Caco-2 (cell line): ENCODE data around the gene BBLN. TPM values are rescaled to one million over a fixed set of nuclear protein-coding genes. Genes with fewer than 3 reads are reported as not detected.

Source experiments
- BruUV-seq: library from RNA; stranded (reverse); fragments of 400-500 nt; replicated peaks from 2 replicates; lab custom pipeline; 2021; lab: Mats Ljungman, UMichigan
- CTCF ChIA-PET: fragments of 300-600 bp; sonication (Branson Sonifier 250); formaldehyde crosslinking; loops from one replicate; lab custom pipeline; 2022; ENCODE audit warnings: antibody characterized with exemption; lab: Charles Lee
- POLR2A ChIA-PET: fragments of 300-600 bp; sonication (Branson Sonifier 250); formaldehyde crosslinking; loops from one replicate; lab custom pipeline; 2022; ENCODE audit warnings: antibody characterized with exemption; lab: Charles Lee
- DNase-seq, 2 experiments: peaks; one replicate each; pipeline versions ENCODE4 v3.0.0 to v3.0.0-alpha.2; 2020 to 2022
- H3K27me3 ChIP-seq: replicated peaks from 2 replicates; pipeline ENCODE4 v1.6.0; 2011; ENCODE audit warnings: low read length; ENCODE audit not compliant: control insufficient read depth, insufficient read depth
- H3K36me3 ChIP-seq: 2 replicates; pipeline ENCODE4 v1.5.1; 2011; ENCODE audit warnings: low read length; ENCODE audit not compliant: control insufficient read depth, insufficient read depth
- H3K4me1 ChIP-seq: fragments of 250-450 bp; sonication (Bioruptor Pico); 2 replicates; pipeline ENCODE4 v1.5.1; 2020; ENCODE audit warnings: mild to moderate bottlenecking
- H3K4me3 ChIP-seq: 2 replicates; pipeline ENCODE4 v1.5.1; 2011; ENCODE audit warnings: low read depth, mild to moderate bottlenecking, control low read depth, low read length
- H3K9me3 ChIP-seq: fragments of 250-450 bp; sonication (Bioruptor Pico); 2 replicates; pipeline ENCODE4 v1.5.1; 2020; ENCODE audit warnings: mild to moderate bottlenecking, moderate library complexity
- H3K27ac Mint-ChIP-seq: one replicate; pipeline ENCODE4 v1.8.0; 2022; ENCODE audit warnings: mixed read lengths; ENCODE audit not compliant: unreplicated experiment
- H3K27me3 Mint-ChIP-seq: one replicate; pipeline ENCODE4 v1.8.0; 2022; ENCODE audit warnings: mixed read lengths; ENCODE audit not compliant: insufficient read depth, unreplicated experiment
- H3K36me3 Mint-ChIP-seq: one replicate; pipeline ENCODE4 v1.8.0; 2022; ENCODE audit warnings: mild to moderate bottlenecking, mixed read lengths; ENCODE audit not compliant: insufficient read depth, unreplicated experiment
- H3K4me1 Mint-ChIP-seq: one replicate; pipeline ENCODE4 v1.8.0; 2022; ENCODE audit warnings: low read depth, mixed read lengths; ENCODE audit not compliant: unreplicated experiment
- H3K4me3 Mint-ChIP-seq: one replicate; pipeline ENCODE4 v1.8.0; 2022; ENCODE audit warnings: mild to moderate bottlenecking, moderate library complexity, mixed read lengths; ENCODE audit not compliant: unreplicated experiment
- H3K9me3 Mint-ChIP-seq: one replicate; pipeline ENCODE4 v1.8.0; 2022; ENCODE audit warnings: mixed read lengths; ENCODE audit not compliant: unreplicated experiment
- intact Hi-C: fragments of 100-400 bp; cut with micrococcal nuclease; formaldehyde crosslinking; loops from one replicate; pipeline ENCODE4 v1.10.0; 2022; ENCODE audit not compliant: unreplicated experiment
- total RNA-seq: library from RNA; stranded (reverse); gene quantifications from 2 replicates; pipeline ENCODE4 v1.2.3, GENCODE V29; 2022
- TF ChIP-seq, protein P1 (sequence below), 2 experiments: fragments of 200-600 bp in 1 of 2; IDR thresholded peaks; 1 replicate in 1 of 2; 2 replicates in 1 of 2; pipeline versions ENCODE4 v1.5.1 to v1.8.0; 2011 to 2022; ENCODE audit warnings: antibody characterized with exemption in 1 of 2, control low read depth in 1 of 2, inconsistent platforms in 1 of 2, low read depth in 1 of 2, low read length in 1 of 2, mild to moderate bottlenecking in 1 of 2, moderate library complexity in 1 of 2; ENCODE audit not compliant: insufficient read depth in 1 of 2, severe bottlenecking in 1 of 2, unreplicated experiment in 1 of 2

The BBLN gene
- total RNA-seq, 1 experiment from 2014 or later, result 34.2 TPM

GRCh38 chr9:128191406-128192046 is 31.5 kb downstream of the BBLN start, which contains the start of gene CIZ1:
Gene CIZ1, minus strand, starts transcription at chr9:128191572. Its CDS starts 715 bp downstream, at chr9:128190857.
- TSS peak; percentile 68 for BruUV-seq

DNA sequence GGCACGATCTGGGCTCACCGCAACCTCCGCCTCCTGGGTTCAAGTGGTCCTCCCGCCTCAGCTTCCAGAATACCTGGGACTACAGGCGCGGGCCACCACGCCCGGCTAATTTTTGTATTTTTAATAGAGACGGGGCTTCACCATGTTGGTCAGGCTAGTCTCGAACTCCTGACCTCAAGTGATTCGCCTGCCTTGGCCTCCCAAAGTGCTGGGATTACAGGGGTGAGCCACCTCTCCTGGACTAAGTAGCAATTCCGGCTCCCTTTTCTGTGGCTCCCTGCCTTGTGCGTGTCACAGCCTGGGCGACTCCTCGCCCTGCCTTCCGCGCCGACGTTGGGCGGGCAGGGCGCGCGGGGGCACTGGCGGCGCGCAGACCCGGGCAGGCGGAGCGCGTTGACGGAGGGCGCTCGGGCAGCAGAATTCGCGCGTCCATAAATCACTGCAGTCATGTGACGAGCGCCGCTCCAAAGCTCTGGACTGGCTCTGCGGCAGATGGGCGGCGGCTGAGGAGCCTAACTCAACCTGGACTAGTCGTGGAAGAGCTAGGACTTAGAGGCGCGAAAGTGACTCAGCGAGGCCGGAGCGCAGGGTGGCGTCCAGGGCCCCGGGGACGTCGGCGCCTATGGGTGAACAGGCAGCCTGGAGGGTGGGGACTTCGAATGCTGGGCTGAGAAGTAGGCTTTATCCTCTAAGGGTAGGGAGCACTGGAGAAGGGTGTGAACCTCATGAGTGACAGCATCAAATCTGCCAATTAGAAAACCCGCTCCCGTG is 32.7 kb downstream of the BBLN start:
- no peaks in the 10 kb centered on the region for H3K27me3 ChIP-seq
- Mint-ChIP-seq H3K27ac (peak overlapping the region; percentile 80), H3K4me3 (peak overlapping the region; percentile 89), H3K27me3 (no peaks in the 10 kb centered on the region), H3K9me3 (no peaks in the 10 kb centered on the region), H3K4me1 (peaks cover 8% of the 10 kb centered on the region), H3K36me3 (peaks cover 45% of the 10 kb centered on the region)
- intact Hi-C loops, result loop anchor here (1.0 to 10.0 kb wide), 3 partner anchors 11 to 152 kb away; partner anchors contain the start of genes DNM1, PTGES2 and SLC27A4
- TF ChIP-seq, protein P1, sequence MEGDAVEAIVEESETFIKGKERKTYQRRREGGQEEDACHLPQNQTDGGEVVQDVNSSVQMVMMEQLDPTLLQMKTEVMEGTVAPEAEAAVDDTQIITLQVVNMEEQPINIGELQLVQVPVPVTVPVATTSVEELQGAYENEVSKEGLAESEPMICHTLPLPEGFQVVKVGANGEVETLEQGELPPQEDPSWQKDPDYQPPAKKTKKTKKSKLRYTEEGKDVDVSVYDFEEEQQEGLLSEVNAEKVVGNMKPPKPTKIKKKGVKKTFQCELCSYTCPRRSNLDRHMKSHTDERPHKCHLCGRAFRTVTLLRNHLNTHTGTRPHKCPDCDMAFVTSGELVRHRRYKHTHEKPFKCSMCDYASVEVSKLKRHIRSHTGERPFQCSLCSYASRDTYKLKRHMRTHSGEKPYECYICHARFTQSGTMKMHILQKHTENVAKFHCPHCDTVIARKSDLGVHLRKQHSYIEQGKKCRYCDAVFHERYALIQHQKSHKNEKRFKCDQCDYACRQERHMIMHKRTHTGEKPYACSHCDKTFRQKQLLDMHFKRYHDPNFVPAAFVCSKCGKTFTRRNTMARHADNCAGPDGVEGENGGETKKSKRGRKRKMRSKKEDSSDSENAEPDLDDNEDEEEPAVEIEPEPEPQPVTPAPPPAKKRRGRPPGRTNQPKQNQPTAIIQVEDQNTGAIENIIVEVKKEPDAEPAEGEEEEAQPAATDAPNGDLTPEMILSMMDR (IDR thresholded peaks at IDR 0.05; ENCODE audit: insufficient read depth in 1 of 2, low read depth in 1 of 2, low read length in 1 of 2, severe bottlenecking in 1 of 2, unreplicated experiment in 1 of 2), result peak in 1 of 2 experiments; percentile 15
- DNase-seq, result peak; percentile 92 to 96
- H3K9me3 ChIP-seq, result no peaks in the 10 kb centered on the region
- H3K4me1 ChIP-seq, result 0 out of 2 replicates have a peak, but pooled peaks cover 7% of the 10 kb centered on the region
- BruUV-seq, result no TSS peak
- ChIA-PET CTCF (interaction anchor here (0.7 to 1.9 kb wide), 8 partner anchors 9 to 83 kb away, joined by 3 to 10 read pairs (median 5); partner anchors contain the start of genes BBLN, DNM1, GOLGA2 and SWI5), POLR2A (interaction anchor here (0.5 to 1.3 kb wide), 3 partner anchors 26 to 146 kb away, joined by 3 to 5 read pairs (median 4); partner anchors contain the start of genes GOLGA2 and SWI5)
- no peaks in the 10 kb centered on the region for H3K36me3 ChIP-seq
- H3K4me3 ChIP-seq, result peak overlapping the region; percentile 98

More at GRCh38 chr9:128191406-128192046, 31.5 kb downstream of the BBLN start, which contains the start of gene CIZ1:
- no peaks in the 10 kb centered on the region for H3K27me3 ChIP-seq
- ChIA-PET POLR2A (interaction anchor here (0.6 to 1.6 kb wide), 4 partner anchors 28 to 256 kb away, joined by 3 to 5 read pairs (median 4); partner anchors contain the start of gene BBLN), CTCF (interaction anchor here (0.6 to 1.9 kb wide), 4 partner anchors 8 to 253 kb away, joined by 3 to 10 read pairs (median 4); partner anchors contain the start of genes GOLGA2 and SWI5)
- peaks cover 3% of the 10 kb centered on the region for H3K36me3 ChIP-seq
- H3K4me1 Mint-ChIP-seq, result peaks cover 8% of the 10 kb centered on the region
- intact Hi-C loops, result loop anchor here (5.0 to 10.0 kb wide), 2 partner anchors 64 to 153 kb away; partner anchors contain the start of genes PTGES2 and SLC27A4
- peak within 1 kb of the TSS; percentile 98 for H3K4me3 ChIP-seq
- peak within 1 kb of the TSS; percentile 89 for H3K4me3 Mint-ChIP-seq
- H3K36me3 Mint-ChIP-seq, result peaks cover 46% of the 10 kb centered on the region
- 0 out of 2 replicates have a peak, but pooled peaks cover 7% of the 10 kb centered on the region for H3K4me1 ChIP-seq
- TF ChIP-seq, protein P1 (IDR thresholded peaks at IDR 0.05; ENCODE audit: insufficient read depth in 1 of 2, low read depth in 1 of 2, low read length in 1 of 2, severe bottlenecking in 1 of 2, unreplicated experiment in 1 of 2), result peak; percentile 61 to 79
- H3K9me3 ChIP-seq, result no peaks in the 10 kb centered on the region
- peak within 1 kb of the TSS; percentile 96 for H3K27ac Mint-ChIP-seq
- H3K27me3 Mint-ChIP-seq, result no peaks in the 10 kb centered on the region
- peak; percentile 74 to 88 for DNase-seq
- H3K9me3 Mint-ChIP-seq, result no peaks in the 10 kb centered on the region
